ENCODE results near the gene CNTN4.
"Not testable (repeated sequence)": the region's sequence is repeated elsewhere in the genome, so short reads cannot be mapped to it uniquely, and the experiment has no call there.

The CNTN4 gene

GRCh38 chr3:2790266-2790815 lies 691.7 kb downstream of the CNTN4 start:
- DNase-seq (ENCODE audit: low read depth, low spot score), result no peak

- no peak for DNase-seq (ENCODE audit: low read depth, low spot score)
These were observed 693.8 kb downstream of the CNTN4 start for GRCh38 chr3:2792432-2792831.

DNA sequence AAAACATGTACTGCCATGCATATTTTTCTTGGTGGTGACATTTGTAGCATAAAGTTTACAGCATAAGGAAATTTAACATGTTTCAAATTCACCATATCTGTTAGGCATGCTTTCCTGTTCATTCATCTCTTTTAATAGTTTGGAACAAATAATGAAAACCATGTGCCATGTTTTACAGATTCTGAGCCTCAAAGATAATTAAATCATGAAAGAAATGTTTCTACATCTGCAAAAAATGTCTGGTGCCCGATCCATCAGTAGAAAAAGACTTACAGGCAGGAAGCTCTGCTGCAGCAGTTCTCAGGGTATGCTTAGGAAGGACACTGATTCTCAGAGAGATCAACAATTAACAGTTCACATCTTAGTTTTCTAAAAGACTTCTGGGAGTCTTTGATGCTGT lies 695.3 kb downstream of the CNTN4 start:
- no peak for DNase-seq (ENCODE audit: low read depth, low spot score)

GRCh38 chr3:2802429-2802828 lies 703.8 kb downstream of the CNTN4 start:
- no peak for DNase-seq (ENCODE audit: low read depth, low spot score)

- DNase-seq (ENCODE audit: low read depth, low spot score), result no peak
These were observed 708.8 kb downstream of the CNTN4 start for GRCh38 chr3:2807514-2807913.

- DNase-seq (ENCODE audit: low read depth, low spot score), result no peak
These were observed 712.1 kb downstream of the CNTN4 start for GRCh38 chr3:2810723-2811122.

DNA sequence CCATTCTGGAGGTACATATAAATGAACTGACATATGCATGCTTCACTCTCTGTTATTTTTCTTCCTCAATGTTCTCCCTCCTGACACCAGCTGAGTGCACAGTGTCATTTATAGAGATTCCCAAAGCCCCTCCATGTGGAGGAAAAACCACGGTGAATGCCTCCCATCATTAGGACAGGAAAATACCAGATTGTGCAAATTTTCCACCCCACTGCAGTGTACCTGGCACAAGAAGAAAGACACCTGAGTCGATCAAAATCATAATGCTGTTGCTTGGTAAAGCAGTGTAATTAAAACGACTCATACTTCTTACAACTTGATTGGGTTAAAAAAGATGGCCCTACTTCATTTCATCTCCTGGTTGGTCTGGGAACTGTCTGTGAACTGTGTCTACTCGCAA lies 720.9 kb downstream of the CNTN4 start:
- DNase-seq (ENCODE audit: low read depth, low spot score), result no peak

DNA sequence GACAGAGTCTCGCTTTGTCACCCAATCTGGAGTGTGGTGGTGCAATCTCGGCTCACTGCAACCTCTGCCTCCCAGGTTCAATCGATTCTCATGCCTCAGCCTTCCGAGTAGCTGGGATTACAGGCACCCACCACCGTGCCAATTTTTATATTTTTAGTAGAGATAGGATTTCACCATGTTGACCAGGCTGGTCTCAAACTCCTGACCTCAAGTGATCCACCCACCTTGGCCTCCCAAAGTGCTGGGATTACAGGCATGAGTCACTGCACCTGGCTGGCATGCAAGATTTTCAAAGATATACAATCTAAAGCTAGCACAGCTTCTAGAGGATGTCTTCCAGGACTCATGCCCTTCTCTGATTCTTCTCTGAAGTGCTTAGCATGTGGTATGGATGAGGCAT lies 722.3 kb downstream of the CNTN4 start:
- not testable (repeated sequence) for DNase-seq (ENCODE audit: low read depth, low spot score)

DNA sequence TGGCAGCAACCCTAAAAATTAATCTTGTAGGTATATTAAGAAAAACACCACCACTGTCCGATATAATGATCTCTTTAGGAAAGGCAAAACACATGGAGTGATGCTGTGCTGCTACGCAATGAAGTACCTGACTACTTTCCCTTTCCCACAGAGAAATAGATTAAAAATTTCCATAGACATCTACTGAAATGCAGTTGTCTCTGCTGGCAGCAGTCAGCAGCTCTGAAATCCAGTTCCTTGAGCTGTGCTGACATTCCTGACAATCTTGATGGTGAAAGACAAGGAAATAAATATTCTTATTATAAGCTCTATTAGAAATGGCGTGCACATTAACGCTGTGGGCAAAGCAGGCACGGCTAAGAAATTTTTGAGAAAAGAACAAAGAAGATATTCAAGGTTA lies 723.9 kb downstream of the CNTN4 start:
- DNase-seq (ENCODE audit: low read depth, low spot score), result no peak

- DNase-seq (ENCODE audit: low read depth, low spot score), result no peak
These were observed 724.4 kb downstream of the CNTN4 start for GRCh38 chr3:2823031-2823430.

DNA sequence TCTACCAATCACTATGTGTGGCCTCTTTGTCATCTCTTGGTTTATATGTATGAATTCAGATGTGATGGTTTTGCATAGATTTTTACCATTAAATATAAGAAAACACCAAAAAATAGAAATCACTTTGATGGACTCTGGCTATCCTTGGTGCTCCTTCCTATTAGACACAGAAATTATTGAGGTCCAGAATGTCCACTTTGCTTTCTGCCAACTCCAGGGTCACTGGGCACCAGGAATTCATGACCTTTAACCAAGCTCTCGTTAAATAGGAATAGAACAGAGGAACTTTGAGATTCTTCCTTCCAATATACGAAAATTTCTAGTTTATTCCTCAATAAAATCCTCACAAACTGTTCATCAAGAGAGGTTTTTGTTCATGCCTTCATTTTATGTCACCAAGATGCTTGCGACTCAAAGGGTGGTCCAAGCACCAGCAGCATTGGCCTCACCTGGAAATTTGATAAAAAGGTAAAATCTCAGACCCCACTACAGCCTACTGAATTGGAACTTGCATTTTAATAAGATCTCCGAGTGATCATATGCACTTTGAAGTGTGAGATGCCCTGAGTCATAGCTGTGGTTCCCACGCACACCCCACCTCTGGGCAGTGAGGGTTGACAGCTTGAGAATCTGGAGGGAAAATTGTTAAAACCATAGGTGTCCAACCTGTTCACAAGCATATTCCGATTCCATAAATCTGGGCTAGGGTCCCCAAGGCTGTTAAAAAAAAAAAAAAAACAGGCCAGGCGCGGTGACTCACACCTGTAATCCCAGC lies 725.0 kb downstream of the CNTN4 start:
- no peak for DNase-seq (ENCODE audit: low read depth, low spot score)

DNA sequence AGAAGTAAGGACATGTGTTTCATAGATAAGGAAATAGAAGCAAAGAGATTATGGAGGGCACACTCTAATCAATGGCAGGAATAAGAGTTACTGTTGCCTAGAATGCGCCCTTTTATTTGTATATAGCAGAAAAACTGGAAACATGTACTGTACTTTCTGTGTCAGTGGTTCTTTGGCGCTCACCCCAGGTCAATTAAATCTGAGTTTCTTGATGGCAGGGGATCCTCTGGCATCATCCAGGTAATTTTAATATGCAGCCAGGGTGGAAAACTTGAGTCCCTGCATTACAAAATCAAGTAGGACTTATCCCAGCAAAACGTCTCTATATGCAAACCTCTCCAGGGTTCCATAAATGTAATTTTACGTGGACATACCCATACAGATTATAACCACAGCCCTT lies 727.4 kb downstream of the CNTN4 start:
- no peak for DNase-seq (ENCODE audit: low read depth, low spot score)

DNA sequence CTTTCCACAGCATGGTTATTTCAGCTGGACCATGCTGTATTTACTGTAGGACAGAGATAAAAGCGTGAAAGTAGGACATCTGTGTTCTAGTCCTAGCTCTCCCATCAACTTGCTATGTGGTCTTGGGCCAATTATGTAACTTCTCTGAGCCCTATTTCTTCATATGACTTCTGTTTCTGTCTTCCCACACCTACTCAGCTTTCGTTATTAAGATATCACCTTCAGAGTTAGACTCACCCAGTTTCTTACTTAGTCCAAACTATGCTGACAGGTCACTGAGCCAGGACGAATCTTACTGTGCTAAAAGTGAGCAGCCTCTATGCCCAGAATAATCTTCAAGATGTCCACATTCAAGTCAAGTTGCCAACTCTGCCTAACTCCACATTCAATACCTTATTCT lies 727.8 kb downstream of the CNTN4 start:
- DNase-seq (ENCODE audit: low read depth, low spot score), result no peak

DNA sequence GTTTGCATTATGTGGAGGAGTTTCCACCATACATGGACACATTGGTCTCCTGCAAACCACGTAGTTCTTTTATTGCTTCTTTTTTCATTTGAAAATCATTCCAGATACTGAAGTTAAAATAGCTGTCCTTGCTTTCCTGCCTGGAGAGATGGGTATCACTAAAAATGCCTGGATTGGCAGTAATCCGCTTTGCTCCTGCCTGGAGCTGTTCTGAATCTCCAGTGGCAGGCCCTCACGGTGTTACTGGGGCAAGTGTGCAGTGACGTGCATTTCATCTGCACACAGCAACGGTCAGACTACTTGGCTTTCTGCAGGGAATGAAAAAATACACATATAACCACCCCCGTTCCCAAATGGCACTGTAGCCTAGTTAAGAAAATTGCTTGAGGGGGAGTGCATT lies 738.6 kb downstream of the CNTN4 start:
- DNase-seq (ENCODE audit: low read depth, low spot score), result no peak

DNA sequence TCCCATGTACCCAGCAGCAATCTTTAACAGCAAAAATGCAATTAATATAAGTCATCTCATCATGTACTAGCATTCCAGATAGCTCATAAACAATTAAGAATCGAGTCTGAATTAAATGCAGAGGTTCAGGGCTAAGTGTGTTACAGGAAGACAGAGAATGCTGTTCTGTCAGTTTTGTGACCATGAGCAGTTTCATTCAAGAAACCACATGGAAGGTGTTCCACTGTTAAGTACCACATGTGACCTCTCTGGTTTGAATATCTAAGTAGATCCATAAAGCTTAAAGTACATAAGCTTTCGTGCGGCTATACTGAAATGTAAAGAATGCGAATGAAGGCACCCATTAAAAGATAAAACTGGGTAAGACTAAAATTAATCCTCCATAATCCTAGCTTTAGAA lies 739.2 kb downstream of the CNTN4 start:
- no peak for DNase-seq (ENCODE audit: low read depth, low spot score)

DNA sequence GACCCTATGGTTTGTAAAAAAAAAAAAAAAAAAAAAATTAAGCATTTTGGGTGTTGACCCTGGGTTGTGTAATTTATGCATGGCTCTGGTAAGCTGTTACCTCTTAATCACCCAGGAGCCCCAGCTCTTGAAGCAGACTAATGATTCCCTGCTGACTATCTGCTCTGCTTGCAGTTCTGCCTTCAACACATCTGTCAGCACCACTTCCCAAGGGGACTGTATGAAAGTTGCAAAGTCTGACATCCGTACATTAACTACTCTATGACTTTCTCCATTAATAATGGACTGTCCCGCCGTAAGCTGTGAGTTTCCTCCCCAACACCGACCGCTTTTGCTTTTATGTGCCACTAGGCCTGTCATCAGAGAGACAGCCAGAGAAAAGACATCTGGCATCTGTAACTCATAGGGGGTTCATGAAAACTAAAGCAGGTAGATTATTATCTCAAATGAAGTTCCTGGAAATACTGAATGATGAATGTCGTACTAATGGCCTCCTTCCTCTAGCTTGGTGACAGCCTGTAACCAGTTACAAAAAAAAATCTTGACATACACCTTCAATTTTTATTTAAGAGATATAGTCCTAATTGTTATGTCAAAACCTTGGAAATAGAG lies 740.0 kb downstream of the CNTN4 start:
- DNase-seq (ENCODE audit: low read depth, low spot score), result no peak

DNA sequence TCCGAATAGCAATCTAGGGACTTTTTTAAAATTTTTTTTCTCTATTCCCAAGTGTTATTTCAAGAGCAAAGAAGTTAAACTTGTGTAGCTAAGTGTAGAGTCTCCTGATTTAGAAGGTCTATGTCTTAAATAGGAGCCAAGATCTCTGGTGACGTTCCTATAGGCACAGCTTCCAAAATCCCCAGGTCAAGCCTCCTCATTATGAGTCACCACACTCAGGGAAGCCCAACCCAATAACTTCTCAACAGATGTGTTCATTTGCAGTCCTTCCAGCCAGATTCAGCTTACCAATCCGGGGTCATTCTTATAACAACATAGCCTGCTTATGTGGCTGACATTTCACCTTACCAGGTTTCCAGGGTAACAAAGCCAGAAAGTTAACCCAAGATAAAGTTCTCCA lies 741.2 kb downstream of the CNTN4 start:
- DNase-seq (ENCODE audit: low read depth, low spot score), result no peak

GRCh38 chr3:2847062-2847841 lies 748.6 kb downstream of the CNTN4 start:
- DNase-seq (ENCODE audit: low read depth, low spot score), result no peak

- no peak for DNase-seq (ENCODE audit: low read depth, low spot score)
These were observed 750.4 kb downstream of the CNTN4 start for GRCh38 chr3:2849092-2849491.

- DNase-seq (ENCODE audit: low read depth, low spot score), result no peak
These were observed 752.0 kb downstream of the CNTN4 start for GRCh38 chr3:2850701-2851100.

DNA sequence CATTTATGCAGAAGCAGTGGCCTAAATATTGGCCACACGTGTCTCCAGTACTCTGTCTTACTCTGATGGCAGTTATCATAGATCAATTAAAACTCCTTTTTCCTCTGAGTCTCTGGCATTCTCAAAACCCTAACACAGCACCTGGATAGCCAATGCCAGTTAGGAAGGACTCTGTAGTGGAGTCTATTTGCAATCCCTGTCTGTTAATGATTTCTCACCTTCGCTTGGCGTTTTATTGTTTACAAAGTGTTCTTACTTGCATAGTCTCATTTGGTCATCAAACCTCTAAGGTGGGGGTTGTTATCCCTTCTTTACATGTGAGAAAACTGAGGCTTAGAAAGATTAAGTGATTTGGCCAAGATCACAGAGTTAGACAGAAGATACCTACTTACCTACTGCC lies 752.7 kb downstream of the CNTN4 start:
- DNase-seq (ENCODE audit: low read depth, low spot score), result no peak

DNA sequence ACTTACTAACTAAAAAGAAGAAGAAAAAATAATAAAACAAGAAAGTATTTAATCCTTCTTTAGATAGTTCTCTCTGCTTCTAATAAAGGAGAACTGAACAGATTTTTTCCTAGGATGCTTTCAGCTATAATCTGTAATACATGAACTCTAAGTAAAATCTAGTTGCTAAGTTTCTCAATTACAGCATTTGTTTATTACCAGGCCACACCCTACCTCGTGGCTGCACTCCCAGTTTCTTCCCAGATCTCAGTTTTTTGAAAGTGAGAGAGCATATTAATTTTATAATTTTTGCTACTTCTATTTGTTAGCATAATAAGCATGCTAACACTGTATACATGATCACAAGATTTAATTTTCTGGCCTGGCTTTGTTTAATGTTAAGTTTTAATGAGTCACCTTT lies 753.2 kb downstream of the CNTN4 start:
- no peak for DNase-seq (ENCODE audit: low read depth, low spot score)

DNA sequence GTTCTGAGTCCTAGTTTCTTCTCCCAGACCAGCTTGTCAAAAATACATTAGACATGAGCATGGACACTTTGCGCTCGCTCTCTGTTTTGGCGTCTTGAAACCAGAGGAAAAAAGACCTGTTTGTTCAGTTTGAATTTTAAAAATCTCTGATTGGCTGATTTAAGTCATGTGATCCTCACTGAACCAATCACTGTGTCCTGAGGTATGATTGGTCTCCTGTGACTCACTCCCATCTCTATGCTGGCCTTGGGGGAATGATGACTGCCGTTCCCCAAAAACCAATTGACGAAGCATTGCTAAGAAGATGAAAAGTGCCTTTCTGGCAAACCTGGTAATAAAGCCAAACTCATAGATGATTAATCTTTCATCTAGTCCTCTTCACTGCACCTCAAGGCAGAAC lies 755.0 kb downstream of the CNTN4 start:
- DNase-seq (ENCODE audit: low read depth, low spot score), result no peak
